Epithelial cell of esophagus (primary cell): ENCODE results near the gene ERICH2.

Source experiments
- DNase-seq: peaks from one replicate; pipeline ENCODE4 v3.0.0; 2010; ENCODE audit warnings: low read depth
- H3K4me3 ChIP-seq: 2 replicates; pipeline ENCODE4 v1.5.1; 2011; ENCODE audit warnings: mild to moderate bottlenecking, low read length, control low read depth
- TF ChIP-seq, protein P1 (sequence below): IDR thresholded peaks from 2 replicates; pipeline ENCODE4 v1.5.1; 2011; ENCODE audit warnings: low read depth, mild to moderate bottlenecking, low read length, control low read depth, inconsistent platforms; ENCODE audit not compliant: insufficient read depth; ENCODE audit errors: missing control alignments

The ERICH2 gene

DNA sequence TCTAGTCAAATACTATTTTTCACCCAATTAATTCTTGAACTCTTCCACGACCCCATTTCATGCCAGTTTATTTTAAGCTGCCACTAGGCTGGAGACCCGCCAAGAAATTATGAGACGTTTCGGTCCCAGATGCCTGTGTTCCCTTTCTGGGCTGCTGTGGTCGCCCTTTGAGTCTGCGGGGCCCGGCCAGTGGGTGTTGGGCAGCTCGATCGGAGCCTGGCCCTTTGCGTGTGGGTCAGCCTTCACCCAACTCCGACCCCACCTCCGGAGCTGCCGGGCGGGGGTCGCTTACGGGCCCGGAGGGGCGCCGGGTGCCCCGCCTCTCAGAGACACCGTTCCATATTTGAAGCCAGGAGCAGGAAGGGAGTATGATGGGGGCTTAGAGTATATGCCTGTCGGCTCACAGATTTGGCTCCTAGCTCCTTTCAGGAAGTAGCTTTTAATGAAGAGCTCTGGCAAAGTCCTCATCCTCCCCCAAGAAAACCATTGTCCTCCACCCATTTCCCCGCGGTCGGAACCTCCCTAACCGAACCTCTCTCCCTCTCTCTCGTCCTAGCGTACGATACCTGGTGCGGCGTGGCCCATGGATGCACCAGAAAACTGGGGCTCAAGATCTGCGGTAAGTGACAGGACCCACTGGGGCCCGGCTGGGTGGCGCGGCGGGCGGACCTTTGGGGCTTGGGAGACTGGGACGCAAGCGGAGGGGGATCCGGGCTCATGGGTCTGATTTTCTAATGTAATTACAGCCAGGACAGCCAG lies 51.5 kb downstream of the ERICH2 start:
- TF ChIP-seq, protein P1, sequence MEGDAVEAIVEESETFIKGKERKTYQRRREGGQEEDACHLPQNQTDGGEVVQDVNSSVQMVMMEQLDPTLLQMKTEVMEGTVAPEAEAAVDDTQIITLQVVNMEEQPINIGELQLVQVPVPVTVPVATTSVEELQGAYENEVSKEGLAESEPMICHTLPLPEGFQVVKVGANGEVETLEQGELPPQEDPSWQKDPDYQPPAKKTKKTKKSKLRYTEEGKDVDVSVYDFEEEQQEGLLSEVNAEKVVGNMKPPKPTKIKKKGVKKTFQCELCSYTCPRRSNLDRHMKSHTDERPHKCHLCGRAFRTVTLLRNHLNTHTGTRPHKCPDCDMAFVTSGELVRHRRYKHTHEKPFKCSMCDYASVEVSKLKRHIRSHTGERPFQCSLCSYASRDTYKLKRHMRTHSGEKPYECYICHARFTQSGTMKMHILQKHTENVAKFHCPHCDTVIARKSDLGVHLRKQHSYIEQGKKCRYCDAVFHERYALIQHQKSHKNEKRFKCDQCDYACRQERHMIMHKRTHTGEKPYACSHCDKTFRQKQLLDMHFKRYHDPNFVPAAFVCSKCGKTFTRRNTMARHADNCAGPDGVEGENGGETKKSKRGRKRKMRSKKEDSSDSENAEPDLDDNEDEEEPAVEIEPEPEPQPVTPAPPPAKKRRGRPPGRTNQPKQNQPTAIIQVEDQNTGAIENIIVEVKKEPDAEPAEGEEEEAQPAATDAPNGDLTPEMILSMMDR, result no peak
- H3K4me3 ChIP-seq, result no peak overlapping the region
- no peak for DNase-seq

DNA sequence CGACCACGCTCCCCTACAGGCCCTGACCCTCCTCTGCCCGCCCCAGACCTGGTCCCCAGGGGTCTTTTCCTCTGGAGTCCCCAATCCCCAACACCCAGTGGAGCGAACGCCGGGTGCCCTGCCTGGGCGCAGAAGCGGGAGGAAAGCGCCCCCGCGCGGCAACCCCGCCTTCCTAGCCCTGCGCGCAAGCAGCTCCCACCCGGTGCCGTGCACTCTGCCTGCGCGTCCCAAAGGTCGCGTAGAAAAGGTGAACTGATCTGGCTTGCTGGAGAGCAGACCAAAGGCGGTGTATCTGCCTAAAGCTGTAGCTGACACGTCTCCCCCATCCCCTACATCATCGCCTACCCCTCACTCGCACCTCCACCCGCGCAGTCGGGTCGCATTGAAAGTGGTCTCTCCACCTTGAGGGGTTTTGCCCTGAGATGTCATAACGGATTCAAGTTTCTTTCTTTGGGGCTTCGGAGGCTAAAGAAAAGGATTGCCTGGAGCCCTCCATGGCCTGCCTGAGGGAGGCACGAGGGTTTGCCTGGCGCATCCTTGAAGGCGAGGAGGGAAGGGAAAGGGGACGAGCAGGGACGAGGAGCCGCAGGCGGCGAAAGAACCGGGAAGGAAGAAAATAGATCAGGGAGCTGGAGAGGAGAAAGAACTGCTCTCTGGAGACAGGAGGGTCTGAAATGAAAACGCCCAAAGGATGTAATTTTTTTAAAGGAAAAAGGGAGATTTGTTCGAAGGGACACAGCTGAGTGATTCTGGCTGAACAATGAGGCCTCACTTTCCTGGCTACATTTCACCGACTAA lies 52.3 kb downstream of the ERICH2 start:
- DNase-seq, result no peak
- no peak overlapping the region for H3K4me3 ChIP-seq
- TF ChIP-seq, protein P1, result no peak

DNA sequence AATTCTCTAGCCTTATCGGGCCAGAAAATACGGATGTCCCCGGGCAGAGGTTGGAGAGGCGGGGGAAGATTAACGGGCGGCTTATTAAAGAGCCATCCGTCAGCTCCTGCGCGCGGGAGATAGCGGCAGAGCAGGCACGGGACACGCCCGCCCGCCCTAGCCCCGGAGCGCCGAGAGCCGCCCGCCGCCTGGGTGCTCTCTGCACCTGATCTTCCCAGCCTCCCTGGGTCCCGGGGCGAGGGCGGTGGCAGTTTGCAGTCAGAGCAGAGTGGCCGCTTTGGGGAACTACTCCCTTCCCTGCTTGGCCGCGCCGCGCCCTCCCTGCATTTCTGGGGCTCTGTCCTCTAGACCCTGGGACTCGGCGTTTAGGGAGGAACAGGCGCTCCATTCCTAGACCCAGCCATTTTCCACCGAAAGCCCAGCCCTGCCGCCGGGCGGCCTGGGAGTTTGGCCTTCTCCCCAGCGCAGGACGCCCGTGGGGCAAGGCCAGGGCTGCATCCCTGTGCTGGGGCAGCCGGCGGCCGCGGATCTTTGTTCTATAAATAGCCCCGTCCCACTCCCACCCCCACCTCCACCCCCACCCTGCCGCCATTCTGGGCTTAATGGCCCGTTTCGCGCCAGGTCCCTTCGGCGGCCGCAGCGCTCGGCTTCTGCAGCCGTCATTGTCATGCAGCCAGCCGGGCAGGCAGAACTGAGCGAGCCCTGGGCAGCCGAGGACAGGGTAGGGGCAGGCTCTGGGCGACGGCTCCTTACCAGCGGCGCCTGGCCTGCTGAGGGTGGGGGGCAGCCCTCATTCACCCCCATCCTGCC lies 53.1 kb downstream of the ERICH2 start:
- no peak for DNase-seq
- no peak overlapping the region for H3K4me3 ChIP-seq

DNA sequence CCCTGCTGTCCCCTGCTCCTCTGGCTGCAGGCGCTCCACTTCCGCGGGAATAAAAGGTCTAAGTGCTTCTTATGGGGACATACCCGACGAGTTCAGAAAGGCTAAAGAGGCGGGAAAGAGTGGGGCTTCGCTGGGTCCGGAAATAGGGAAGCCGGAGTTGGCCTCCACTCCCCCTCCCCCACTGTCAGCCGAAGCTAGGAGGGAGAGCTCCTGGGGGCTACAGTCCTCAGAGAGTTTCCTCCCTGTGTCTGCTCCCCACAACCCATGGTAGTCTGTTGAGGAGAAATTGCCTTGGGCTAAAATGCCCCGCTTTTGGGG lies 53.7 kb downstream of the ERICH2 start:
- DNase-seq, result no peak
- no peak overlapping the region for H3K4me3 ChIP-seq
- TF ChIP-seq, protein P1, result no peak

More for the DNA sequence above, 53.1 kb downstream of the ERICH2 start:
- TF ChIP-seq, protein P1, result no peak

GRCh38 chr2:170824526-170825015 lies 54.4 kb downstream of the ERICH2 start:
- TF ChIP-seq, protein P1, result no peak
- DNase-seq, result no peak
- no peak overlapping the region for H3K4me3 ChIP-seq

DNA sequence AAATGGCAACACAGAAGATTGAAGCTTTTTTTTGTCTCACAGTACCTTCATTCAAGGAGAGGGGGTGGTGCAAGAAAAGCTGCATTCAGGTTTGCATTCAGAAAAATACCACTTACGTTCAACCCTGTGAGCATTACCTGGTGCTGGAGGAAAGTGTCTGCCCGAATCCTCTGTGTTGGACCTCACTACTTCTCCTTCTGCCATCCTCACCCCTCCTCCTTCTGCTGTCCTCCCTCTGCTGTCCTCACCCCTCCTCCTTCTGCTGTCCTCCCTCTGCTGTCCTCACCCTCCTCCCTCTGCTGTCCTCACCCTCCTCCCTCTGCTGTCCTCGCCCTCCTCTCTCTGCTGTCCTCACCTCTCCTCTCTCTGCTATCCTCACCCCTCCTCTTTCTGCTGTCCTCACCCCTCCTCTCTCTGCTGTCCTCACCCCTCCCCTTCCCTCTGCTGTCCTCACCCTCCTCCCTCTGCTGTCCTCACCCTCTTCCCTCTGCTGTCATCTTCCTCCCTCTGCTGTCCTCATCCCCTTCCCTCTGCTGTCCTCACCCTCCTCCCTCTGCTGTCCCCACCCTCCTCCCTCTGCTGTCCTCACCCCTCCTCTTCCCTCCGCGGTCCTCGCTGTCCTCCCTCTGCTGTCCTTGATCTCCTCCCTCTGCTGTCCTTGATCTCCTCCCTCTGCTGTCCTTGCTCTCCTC lies 57.8 kb downstream of the ERICH2 start:
- H3K4me3 ChIP-seq, result no peak overlapping the region
- TF ChIP-seq, protein P1, result no peak
- DNase-seq, result no peak
